GM12872 (cell line): ENCODE data around the gene C19orf44.
A peak's percentile ranks its signal among the peaks of the same experiment; 100 is the strongest.

Experiments
- CTCF ChIP-seq: IDR thresholded peaks from 3 replicates; pipeline ENCODE4 v1.5.1; 2011; ENCODE audit warnings: low read depth, mild to moderate bottlenecking, low read length, moderate library complexity; ENCODE audit not compliant: insufficient read depth

The C19orf44 gene

GRCh38 chr19:16524991-16525734 is 29.0 kb downstream of the C19orf44 start:
- TF ChIP-seq CTCF, result no peak

- no peak for TF ChIP-seq CTCF
Measured at GRCh38 chr19:16525751-16526481, 29.7 kb downstream of the C19orf44 start.

GRCh38 chr19:16527334-16527935 is 31.2 kb downstream of the C19orf44 start:
- no peak for TF ChIP-seq CTCF

- TF ChIP-seq CTCF, result peak; percentile 78
Measured at GRCh38 chr19:16527971-16528521, 31.9 kb downstream of the C19orf44 start.

GRCh38 chr19:16529466-16530144 is 33.4 kb downstream of the C19orf44 start:
- TF ChIP-seq CTCF, result no peak

- TF ChIP-seq CTCF, result no peak
Measured at GRCh38 chr19:16530540-16531379, 34.6 kb downstream of the C19orf44 start.

- no peak for TF ChIP-seq CTCF
Measured at GRCh38 chr19:16531380-16531669, 35.1 kb downstream of the C19orf44 start.
